GM12891 (cell line): Measurements from ENCODE around the gene TMEM132E.

Experiments used
- PAX5 ChIP-seq: IDR thresholded peaks from 2 replicates; pipeline ENCODE4 v1.6.1; 2011; ENCODE audit warnings: low read length, moderate library complexity, mild to moderate bottlenecking; ENCODE audit not compliant: insufficient read depth, severe bottlenecking
- POLR2A ChIP-seq: IDR thresholded peaks from 2 replicates; pipeline ENCODE4 v1.6.1; 2011; ENCODE audit warnings: low read depth, low read length, control low read depth
- POLR2AphosphoS5 ChIP-seq: IDR thresholded peaks from 2 replicates; pipeline ENCODE4 v1.6.1; 2011; ENCODE audit warnings: low read depth, low read length, control low read depth
- POU2F2 ChIP-seq: IDR thresholded peaks from 2 replicates; pipeline ENCODE4 v1.6.1; 2011; ENCODE audit warnings: low read depth, mild to moderate bottlenecking, control low read depth, low read length, moderate library complexity
- SPI1 ChIP-seq: IDR thresholded peaks from 2 replicates; pipeline ENCODE4 v1.6.1; 2011; ENCODE audit warnings: low read depth, low read length, control low read depth
- TAF1 ChIP-seq: IDR thresholded peaks from 2 replicates; pipeline ENCODE4 v1.6.1; 2011; ENCODE audit warnings: low read depth, low read length, control low read depth

GRCh38 chr17:34603974-34604373 is 24.6 kb downstream of the TMEM132E start:
- TF ChIP-seq PAX5 (no peak), TAF1 (no peak), POLR2AphosphoS5 (no peak), POLR2A (no peak), SPI1 (no peak), POU2F2 (no peak)
